Ureter (tissue), 1 donor: ENCODE data around the gene GLIS2. TPM values are rescaled to one million over a fixed set of nuclear protein-coding genes. Genes with fewer than 3 reads are reported as not detected.
A peak's percentile ranks its signal among the peaks of the same experiment; 100 is the strongest.

ENCODE experiments used
- DNase-seq: peaks from one replicate; pipeline ENCODE4 v3.0.0-alpha.2; 2020; ENCODE audit warnings: low spot score
- total RNA-seq: library from RNA; stranded (reverse); gene quantifications from one replicate; pipeline ENCODE4 v1.2.4, GENCODE V29; 2023
- donor health status: DM: yes; HTN: yes; CAD: no.

GLIS2 gene
- total RNA-seq, result 11.7 TPM

GRCh38 chr16:4315186-4316107, at the start of gene GLIS2:
GLIS2 (plus strand) TSS chr16:4316067; CDS start chr16:4332281, 16,214 bp downstream.
- peak; percentile 74 for DNase-seq

GRCh38 chr16:4266372-4266771, 49.5 kb upstream of the GLIS2 start:
- DNase-seq, result no peak

DNA sequence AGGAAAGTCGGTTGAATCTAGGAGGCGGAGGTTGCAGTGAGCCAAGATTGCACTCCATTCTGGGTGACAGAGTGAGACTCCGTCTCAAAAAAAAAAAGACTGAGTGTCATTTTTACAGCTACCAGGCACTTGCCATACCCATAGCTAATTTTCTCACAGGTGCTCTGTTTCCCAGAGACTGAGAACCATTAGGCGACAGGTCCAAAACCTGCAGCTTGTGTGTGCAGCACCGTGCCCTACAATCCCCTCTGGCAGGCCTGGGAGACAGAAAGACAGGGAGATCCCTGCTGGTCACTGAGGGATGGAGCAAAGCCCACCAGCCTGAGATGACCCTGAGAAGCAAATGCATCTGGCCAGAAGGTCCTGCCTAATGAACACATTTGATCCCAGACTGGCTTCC, 45.8 kb upstream of the GLIS2 start:
- no peak for DNase-seq

DNA sequence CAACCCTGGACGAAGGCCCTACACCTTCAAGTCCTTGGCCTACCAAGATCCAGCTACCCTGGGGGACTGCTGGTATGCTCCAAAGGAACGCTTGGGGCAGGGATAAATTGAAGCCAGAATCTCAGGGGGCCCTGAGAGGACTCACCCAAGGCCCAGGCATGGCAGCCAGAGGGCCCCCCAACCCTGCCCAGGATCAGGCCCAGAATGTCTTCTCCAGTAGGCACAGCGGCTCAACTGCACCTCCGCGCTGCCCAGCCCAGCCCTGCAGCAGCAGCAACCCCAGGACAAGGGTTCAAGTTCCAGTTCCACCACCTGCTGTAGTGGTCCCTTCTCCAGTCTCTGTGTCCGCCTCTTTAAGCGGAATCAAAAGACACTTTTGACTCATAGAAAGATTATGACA, 45.3 kb upstream of the GLIS2 start:
- no peak for DNase-seq

DNA sequence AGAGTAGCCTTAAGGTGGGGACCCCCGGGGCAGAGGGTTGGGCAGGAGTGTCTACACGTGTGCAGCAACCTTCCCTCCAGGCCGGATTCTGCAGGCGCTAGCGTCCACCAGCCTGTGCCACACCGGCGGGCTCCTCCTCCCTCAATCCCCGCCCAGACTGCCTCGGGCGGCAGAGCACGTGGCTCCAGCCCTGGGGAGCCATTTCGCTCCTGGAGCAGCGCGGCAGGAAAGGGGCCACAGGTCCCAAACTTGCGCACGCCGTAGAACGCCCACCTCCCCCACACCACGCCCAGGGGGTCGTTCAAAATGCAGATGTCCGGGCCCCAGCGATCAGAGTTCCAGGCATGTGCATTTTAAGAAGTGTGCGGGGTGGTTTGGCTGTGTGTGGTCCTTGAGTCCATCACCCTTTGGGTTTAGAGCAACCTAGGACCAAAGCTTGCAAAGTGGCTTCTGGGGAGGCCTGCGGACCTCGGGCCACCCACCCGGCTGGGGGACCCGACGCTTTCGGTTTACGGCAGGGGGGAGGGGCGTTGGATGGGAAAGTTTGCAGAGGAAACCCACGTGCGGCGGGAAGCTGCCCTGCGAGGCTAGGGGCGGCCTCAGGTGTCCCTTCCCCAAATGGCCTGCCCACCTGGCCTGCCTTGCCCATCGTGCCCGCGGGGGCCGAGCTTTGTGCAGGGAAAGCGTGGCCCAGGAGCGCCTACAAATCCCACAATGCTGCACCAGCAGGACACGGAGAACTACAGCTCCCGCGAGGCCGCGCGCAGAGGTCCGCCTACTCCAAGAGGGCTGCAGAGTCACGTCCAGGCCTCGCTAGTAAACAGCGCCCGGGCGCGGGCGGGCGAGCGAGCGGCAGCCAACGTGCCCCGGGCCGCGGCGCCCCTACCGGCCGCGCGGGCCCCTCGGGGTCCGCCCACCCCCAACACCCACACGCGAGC, 44.4 kb upstream of the GLIS2 start:
- peak; percentile 95 for DNase-seq

GRCh38 chr16:4272114-4272956, 43.5 kb upstream of the GLIS2 start:
- peak; percentile 75 for DNase-seq

- DNase-seq, result peak; percentile 61
Observed at GRCh38 chr16:4273858-4274311, 42.0 kb upstream of the GLIS2 start.

DNA sequence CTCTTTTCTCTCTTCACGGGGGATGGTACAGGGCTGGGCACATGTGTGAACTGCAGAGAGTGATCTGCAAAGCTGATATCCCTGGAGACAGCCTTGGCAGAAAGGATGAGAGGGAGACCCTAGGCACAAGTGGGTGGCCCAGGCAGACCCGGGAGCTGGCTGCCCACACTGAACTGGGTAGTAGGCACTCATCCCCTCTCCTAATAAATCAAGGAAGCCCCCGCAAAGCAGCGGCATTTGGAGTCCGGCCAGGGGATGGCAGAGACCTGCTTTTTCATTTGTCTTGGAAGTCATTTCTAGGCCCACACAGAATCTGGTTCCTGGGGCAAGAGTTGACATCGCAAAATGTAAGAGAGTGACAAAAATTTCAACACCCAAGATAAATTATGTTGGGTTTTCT, 40.0 kb upstream of the GLIS2 start:
- DNase-seq, result no peak

DNA sequence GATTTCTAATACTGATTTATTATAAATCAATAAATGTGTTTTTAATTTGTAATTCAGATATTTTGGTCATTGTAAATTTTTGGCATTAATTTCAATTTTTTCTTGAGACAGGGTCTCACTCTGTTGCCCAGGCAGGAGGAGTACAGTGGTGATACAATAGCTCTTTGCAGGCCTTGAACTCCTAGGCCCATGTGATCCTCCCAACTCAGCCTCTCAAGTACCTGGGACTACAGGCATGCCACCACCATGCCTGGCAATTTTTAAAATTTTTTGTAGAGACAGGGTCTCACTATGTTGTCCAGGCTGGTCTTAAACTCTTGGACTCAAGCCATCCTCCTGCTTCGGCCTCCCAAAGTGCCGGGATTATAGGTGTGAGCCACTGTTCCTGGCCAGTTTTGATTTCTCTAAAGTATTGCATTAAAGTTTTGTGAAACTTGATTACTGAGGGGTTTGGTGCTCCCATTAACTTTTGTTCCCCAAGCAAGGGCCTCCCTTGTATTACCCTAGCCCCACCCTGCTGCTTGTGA, 37.8 kb upstream of the GLIS2 start:
- no peak for DNase-seq

GRCh38 chr16:4280625-4281024, 35.2 kb upstream of the GLIS2 start:
- DNase-seq, result no peak

GRCh38 chr16:4283441-4283840, 32.4 kb upstream of the GLIS2 start:
- DNase-seq, result no peak

DNA sequence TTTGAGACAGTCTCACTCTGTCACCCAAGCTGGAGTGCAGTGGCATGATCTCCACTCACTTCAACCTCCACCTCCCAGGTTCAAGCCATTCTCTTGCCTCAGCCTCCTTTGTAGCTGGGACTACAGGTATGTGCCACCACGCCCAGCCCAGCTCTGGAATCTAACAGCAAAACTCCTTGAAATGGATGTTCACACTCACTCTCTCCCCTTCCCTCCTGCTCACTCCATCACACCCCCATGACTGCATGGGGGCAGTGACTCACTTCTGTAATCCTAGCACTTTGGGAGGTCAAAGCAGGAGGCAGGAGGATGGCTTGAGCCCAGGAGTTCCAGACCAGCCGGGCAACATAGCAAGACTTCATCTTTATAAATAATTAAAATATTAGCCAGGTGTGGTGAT, 31.9 kb upstream of the GLIS2 start:
- no peak for DNase-seq

DNA sequence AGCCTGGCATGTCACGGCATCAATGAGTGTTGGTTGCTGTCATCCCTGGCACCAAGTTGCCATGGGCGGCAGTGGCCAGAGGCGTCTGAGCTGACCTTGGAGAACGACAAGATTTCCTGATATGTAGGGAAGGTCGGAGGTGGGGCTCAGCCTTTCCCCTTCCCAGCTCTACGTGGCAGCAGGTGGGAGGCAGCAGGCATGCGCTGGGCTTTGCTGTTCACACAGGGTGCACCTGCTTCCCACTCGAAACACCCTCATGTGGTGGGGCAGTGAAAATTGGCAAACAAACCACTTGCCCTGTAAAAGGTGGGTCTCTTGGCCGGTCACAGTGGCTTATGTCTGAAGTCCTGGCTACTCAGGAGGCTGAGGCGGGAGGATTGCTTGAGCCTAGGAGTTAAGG, 30.7 kb upstream of the GLIS2 start:
- no peak for DNase-seq

GRCh38 chr16:4288148-4288921, 27.5 kb upstream of the GLIS2 start:
- peak; percentile 74 for DNase-seq

DNA sequence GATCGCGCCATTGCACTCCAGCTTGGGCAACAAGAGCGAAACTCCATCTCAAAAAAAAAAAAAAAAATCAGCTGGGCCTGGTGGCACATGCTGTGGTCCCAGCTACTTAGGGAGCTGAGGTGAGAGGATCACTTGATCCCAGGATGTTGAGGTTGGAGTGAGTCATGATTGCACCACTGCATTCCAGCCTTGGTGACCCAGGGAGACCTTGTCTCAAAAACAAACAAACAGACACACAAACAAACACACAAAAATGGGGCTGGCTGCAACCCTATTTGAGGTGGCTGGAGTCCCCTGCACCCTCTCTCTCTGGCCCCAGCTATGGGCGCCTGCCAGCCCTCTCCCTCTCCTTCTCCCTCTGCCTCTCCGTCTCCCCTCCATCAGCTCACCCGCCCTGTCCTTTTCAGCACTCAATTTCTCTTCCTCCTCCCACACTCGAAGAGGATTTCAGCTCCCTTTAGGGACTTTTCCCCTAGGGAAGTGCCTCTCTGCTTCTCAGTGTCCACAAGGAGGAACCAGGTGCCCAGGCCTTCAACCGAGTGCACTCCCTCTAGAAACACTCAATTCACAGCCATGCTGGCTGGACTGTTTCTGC, 25.5 kb upstream of the GLIS2 start:
- DNase-seq, result no peak

GRCh38 chr16:4291699-4292098, 24.2 kb upstream of the GLIS2 start:
- no peak for DNase-seq

- no peak for DNase-seq
Observed at GRCh38 chr16:4293181-4293716, 22.6 kb upstream of the GLIS2 start.

DNA sequence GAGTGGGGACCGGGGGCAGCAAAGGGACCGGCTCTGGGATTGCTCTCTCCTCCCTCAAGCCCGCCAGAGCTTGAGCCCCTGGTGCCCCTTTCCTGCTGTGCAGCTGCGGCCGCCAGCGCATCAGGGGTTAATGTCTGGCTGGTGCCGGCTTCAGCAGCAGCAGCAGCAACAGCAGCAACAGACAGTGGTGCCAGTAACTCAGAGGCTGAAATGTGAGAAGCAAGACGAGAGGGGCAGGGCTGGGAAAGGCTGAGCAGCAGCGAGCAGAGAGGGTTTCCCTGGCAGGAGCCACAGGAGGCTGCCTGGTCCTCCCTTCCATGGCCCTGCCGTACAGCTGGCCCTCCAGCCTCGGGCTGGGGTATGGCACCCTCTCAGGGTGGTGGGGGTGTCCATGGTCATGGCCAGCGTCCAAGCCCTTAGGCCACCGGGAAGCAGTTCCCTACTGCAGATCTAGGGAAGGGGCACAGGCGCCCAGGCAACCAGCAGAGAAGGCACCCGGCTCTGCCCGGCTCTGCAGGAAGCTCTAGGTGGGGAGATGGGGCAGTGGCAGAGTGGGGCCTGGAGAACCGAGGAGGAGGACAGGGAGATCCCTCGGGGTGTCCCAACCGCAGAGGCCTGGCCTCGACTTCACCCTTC, 21.9 kb upstream of the GLIS2 start:
- peak; percentile 66 for DNase-seq

DNA sequence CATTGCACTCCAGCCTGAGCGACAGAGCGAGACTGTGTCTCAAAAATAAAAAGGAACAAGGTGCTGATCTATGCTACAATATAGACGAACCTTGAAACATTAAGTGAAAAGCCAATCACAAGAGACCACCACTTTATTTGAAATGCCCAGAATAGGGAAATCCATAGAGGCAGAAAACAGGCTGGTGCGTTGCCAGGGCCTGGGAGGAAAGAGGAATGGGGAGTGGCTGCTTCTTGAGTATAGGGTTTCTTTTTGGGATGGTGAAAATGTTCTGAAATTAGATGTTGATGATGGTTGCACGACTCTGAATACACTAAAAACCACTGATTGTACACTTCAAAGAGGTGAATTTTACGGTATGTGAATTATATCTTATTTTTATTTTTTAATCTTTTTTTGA, 20.3 kb upstream of the GLIS2 start:
- DNase-seq, result no peak
